Lower leg skin (tissue), 3 donors: ENCODE measurements around the gene HDAC5.

Experiments
- POLR2A ChIP-seq, 2 donors: fragments of 450-650 bp; IDR thresholded peaks; one replicate each; pipeline ENCODE4 v1.6.1; 2016 to 2017; ENCODE audit warnings: antibody characterized with exemption in 2 of 2, mild to moderate bottlenecking in 1 of 2, moderate library complexity in 1 of 2
- TF ChIP-seq, protein P1 (sequence below), 3 donors: fragments of 450-650 bp; IDR thresholded peaks; one replicate each; pipeline ENCODE4 v1.5.1; 2016; ENCODE audit warnings: antibody characterized with exemption in 3 of 3, mild to moderate bottlenecking in 3 of 3, moderate library complexity in 2 of 3

GRCh38 chr17:44081681-44082080, 41.8 kb downstream of the HDAC5 start:
- TF ChIP-seq POLR2A (IDR thresholded peaks at IDR 0.05): no peak
- TF ChIP-seq, protein P1, sequence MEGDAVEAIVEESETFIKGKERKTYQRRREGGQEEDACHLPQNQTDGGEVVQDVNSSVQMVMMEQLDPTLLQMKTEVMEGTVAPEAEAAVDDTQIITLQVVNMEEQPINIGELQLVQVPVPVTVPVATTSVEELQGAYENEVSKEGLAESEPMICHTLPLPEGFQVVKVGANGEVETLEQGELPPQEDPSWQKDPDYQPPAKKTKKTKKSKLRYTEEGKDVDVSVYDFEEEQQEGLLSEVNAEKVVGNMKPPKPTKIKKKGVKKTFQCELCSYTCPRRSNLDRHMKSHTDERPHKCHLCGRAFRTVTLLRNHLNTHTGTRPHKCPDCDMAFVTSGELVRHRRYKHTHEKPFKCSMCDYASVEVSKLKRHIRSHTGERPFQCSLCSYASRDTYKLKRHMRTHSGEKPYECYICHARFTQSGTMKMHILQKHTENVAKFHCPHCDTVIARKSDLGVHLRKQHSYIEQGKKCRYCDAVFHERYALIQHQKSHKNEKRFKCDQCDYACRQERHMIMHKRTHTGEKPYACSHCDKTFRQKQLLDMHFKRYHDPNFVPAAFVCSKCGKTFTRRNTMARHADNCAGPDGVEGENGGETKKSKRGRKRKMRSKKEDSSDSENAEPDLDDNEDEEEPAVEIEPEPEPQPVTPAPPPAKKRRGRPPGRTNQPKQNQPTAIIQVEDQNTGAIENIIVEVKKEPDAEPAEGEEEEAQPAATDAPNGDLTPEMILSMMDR (IDR thresholded peaks at IDR 0.05): no peak
